ENCODE data around the gene PHF19.
A peak's percentile ranks its signal among the peaks of the same experiment; 100 is the strongest.

DNA sequence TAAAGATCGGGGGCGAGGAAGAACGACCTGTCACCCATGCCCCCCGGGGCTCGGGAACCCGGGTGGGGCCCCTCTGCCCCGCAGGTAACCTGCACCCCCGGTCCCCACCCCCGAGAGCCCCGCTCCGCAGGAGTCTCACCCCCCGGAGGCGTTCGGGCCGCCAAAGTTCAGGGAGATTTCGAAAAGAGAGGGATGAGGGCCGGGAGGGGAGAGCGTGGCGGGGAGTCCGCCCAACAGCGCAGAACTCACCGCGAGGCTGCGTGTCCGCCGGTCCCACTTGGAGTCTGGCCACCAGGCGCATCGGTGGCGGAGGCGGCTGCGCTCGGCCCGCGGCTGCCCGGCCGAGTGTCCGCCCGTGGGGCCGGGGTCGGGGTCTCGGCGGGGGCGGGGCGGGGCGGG lies at the start of gene PHF19:
- TF ChIP-seq POLR2A (IDR thresholded peaks at IDR 0.05; ENCODE audit: low read depth, low read length) (peak; percentile 46), EZH2 (IDR thresholded peaks at IDR 0.05; ENCODE audit: borderline replicate concordance, low read depth, low read length, severe bottlenecking) (no peak), POLR2AphosphoS5 (IDR thresholded peaks at IDR 0.05; ENCODE audit: insufficient read depth, low read depth, low read length) (no peak), JUN (IDR thresholded peaks at IDR 0.05; ENCODE audit: borderline replicate concordance, insufficient read depth, insufficient read length, low read depth) (no peak), FOS (IDR thresholded peaks at IDR 0.05; ENCODE audit: borderline replicate concordance, insufficient read depth, low read length) (no peak), MYC (IDR thresholded peaks at IDR 0.05; ENCODE audit: low read depth, low read length) (no peak), GATA2 (IDR thresholded peaks at IDR 0.05; ENCODE audit: insufficient read depth, insufficient read length, low read depth, low read length) (no peak)
- TF ChIP-seq, protein P1, sequence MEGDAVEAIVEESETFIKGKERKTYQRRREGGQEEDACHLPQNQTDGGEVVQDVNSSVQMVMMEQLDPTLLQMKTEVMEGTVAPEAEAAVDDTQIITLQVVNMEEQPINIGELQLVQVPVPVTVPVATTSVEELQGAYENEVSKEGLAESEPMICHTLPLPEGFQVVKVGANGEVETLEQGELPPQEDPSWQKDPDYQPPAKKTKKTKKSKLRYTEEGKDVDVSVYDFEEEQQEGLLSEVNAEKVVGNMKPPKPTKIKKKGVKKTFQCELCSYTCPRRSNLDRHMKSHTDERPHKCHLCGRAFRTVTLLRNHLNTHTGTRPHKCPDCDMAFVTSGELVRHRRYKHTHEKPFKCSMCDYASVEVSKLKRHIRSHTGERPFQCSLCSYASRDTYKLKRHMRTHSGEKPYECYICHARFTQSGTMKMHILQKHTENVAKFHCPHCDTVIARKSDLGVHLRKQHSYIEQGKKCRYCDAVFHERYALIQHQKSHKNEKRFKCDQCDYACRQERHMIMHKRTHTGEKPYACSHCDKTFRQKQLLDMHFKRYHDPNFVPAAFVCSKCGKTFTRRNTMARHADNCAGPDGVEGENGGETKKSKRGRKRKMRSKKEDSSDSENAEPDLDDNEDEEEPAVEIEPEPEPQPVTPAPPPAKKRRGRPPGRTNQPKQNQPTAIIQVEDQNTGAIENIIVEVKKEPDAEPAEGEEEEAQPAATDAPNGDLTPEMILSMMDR (IDR thresholded peaks at IDR 0.05; ENCODE audit: extremely low read depth in 1 of 2, insufficient read depth in 1 of 2, low read depth in 1 of 2, low read length in 2 of 2), result no peak
- TF ChIP-seq, protein P2, sequence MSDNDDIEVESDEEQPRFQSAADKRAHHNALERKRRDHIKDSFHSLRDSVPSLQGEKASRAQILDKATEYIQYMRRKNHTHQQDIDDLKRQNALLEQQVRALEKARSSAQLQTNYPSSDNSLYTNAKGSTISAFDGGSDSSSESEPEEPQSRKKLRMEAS (IDR thresholded peaks at IDR 0.05; ENCODE audit: insufficient read depth, insufficient read length), result no peak
